ENCODE measurements around the gene VTA1. TPM values are rescaled to one million over a fixed set of nuclear protein-coding genes. Genes with fewer than 3 reads are reported as not detected.

VTA1 gene
- polyA plus RNA-seq, 1 of the 3 experiments (the other 2 are of a cell fraction), result 60.1 TPM

DNA sequence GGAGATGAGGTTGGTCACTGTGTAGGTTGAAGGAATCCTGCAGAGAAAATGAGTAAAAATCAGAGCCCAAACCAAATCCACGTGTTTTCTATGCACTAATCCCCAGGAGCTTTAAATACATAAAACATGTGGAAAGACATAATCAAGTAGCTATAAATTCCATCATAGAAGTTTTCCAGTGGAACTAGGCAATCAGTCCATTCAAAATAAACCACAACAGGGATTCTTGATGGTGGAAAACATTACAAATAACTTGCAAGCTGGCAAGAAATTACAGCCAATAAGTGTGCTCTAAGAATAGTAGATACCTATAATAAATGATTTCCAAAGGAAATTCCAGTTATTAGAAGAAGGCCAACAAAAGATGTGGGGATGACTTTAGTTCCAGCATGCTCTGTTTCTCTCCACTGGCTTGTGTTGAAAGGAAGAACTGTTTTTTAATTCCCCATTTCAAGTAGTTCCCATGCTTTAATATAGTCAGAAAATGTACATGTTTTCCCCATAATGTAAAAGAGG, 104.9 kb downstream of the VTA1 start:
- CTCF ChIA-PET, result no interaction called here
- POLR2A ChIA-PET, result no interaction called here
- Histone ChIP-seq H3K27ac (ENCODE audit: low read depth in 2 of 2, low read length in 1 of 2) (no peak overlapping the region), H3K27me3 (ENCODE audit: insufficient read depth) (no peaks in the 10 kb centered on the region), H3K4me3 (ENCODE audit: low read depth in 2 of 2, low read length in 1 of 2) (no peak overlapping the region), H3K9me2 (no peaks in the 10 kb centered on the region), H3K36me3 (replicated peaks in 1 of 2; ENCODE audit: control insufficient read depth in 1 of 2, insufficient read depth in 2 of 2, low read length in 1 of 2) (no peaks in the 10 kb centered on the region), H3K9ac (no peak overlapping the region), H3K79me2 (ENCODE audit: insufficient read depth) (no peaks in the 10 kb centered on the region), H2AFZ (ENCODE audit: low read depth) (no peak overlapping the region), H3F3A (replicated peaks; ENCODE audit: insufficient read depth) (no peaks in the 10 kb centered on the region), H3K4me2 (no peak overlapping the region), H4K20me1 (ENCODE audit: insufficient read depth) (no peaks in the 10 kb centered on the region), H3K4me1 (ENCODE audit: control insufficient read depth in 1 of 2, insufficient read depth in 2 of 2, low read depth in 1 of 2, low read length in 1 of 2) (no peaks in the 10 kb centered on the region), H3K9me3 (no peaks in the 10 kb centered on the region)
- 22% methylated on average over 1 of the region's 1 CpG for WGBS (ENCODE audit: low lambda C conversion rate)
- TF ChIP-seq TAF1 (IDR thresholded peaks at IDR 0.05; ENCODE audit: borderline replicate concordance, low read depth, low read length) (no peak), RFX5 (IDR thresholded peaks at IDR 0.05; ENCODE audit: low read length) (no peak), TCF12 (IDR thresholded peaks at IDR 0.05) (no peak), GABPA (IDR thresholded peaks at IDR 0.05; ENCODE audit: low read depth) (no peak), NFIC (IDR thresholded peaks at IDR 0.05; ENCODE audit: borderline replicate concordance) (no peak)
- TF ChIP-seq, protein P1, sequence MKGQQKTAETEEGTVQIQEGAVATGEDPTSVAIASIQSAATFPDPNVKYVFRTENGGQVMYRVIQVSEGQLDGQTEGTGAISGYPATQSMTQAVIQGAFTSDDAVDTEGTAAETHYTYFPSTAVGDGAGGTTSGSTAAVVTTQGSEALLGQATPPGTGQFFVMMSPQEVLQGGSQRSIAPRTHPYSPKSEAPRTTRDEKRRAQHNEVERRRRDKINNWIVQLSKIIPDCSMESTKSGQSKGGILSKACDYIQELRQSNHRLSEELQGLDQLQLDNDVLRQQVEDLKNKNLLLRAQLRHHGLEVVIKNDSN (IDR thresholded peaks at IDR 0.05; ENCODE audit: borderline replicate concordance, low read depth), result no peak
- TF ChIP-seq, protein P2, sequence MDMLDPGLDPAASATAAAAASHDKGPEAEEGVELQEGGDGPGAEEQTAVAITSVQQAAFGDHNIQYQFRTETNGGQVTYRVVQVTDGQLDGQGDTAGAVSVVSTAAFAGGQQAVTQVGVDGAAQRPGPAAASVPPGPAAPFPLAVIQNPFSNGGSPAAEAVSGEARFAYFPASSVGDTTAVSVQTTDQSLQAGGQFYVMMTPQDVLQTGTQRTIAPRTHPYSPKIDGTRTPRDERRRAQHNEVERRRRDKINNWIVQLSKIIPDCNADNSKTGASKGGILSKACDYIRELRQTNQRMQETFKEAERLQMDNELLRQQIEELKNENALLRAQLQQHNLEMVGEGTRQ (IDR thresholded peaks at IDR 0.05; ENCODE audit: borderline replicate concordance, low read depth, low read length), result no peak
- TF ChIP-seq, protein P3, sequence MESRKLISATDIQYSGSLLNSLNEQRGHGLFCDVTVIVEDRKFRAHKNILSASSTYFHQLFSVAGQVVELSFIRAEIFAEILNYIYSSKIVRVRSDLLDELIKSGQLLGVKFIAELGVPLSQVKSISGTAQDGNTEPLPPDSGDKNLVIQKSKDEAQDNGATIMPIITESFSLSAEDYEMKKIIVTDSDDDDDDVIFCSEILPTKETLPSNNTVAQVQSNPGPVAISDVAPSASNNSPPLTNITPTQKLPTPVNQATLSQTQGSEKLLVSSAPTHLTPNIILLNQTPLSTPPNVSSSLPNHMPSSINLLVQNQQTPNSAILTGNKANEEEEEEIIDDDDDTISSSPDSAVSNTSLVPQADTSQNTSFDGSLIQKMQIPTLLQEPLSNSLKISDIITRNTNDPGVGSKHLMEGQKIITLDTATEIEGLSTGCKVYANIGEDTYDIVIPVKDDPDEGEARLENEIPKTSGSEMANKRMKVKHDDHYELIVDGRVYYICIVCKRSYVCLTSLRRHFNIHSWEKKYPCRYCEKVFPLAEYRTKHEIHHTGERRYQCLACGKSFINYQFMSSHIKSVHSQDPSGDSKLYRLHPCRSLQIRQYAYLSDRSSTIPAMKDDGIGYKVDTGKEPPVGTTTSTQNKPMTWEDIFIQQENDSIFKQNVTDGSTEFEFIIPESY (IDR thresholded peaks at IDR 0.05; ENCODE audit: borderline replicate concordance, low read depth), result no peak
- TF ChIP-seq, protein P4, sequence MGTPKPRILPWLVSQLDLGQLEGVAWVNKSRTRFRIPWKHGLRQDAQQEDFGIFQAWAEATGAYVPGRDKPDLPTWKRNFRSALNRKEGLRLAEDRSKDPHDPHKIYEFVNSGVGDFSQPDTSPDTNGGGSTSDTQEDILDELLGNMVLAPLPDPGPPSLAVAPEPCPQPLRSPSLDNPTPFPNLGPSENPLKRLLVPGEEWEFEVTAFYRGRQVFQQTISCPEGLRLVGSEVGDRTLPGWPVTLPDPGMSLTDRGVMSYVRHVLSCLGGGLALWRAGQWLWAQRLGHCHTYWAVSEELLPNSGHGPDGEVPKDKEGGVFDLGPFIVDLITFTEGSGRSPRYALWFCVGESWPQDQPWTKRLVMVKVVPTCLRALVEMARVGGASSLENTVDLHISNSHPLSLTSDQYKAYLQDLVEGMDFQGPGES (IDR thresholded peaks at IDR 0.05; ENCODE audit: low read depth, low read length), result no peak
- DNase-seq, result no peak

DNA sequence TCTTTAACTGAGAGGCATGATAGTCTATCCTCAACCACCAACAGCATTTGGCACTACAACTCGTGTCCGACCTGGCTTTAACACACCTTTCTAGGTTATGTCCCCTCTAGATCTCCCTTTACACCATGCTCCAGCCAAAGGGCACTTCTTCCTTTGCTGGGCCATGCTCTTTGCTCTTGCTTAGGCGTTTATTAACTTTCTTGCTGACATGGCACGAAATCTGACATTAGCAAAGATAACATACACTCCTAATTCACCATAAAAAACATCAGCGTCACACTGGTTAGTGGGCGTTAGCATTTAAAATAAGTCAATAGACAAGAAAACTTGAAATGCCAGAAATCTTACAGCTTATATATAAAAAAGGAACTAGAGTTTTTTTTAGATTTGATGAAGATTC, 107.5 kb downstream of the VTA1 start:
- ChIA-PET POLR2A (no interaction called here), CTCF (no interaction called here)

More for the DNA sequence above, 107.5 kb downstream of the VTA1 start:
- 42% methylated on average over 6 of the region's 6 CpGs for WGBS (ENCODE audit: low lambda C conversion rate)
- no peaks in the 10 kb centered on the region for H3K9me2 ChIP-seq
- no peaks in the 10 kb centered on the region for H3K9me3 ChIP-seq
- no peak overlapping the region for H3K4me2 ChIP-seq
- no peak overlapping the region for H2AFZ ChIP-seq (ENCODE audit: low read depth)
- no peak overlapping the region for H3K4me3 ChIP-seq (ENCODE audit: low read depth in 2 of 2, low read length in 1 of 2)
- H3K4me1 ChIP-seq (ENCODE audit: control insufficient read depth in 1 of 2, insufficient read depth in 2 of 2, low read depth in 1 of 2, low read length in 1 of 2), result no peaks in the 10 kb centered on the region
- no peaks in the 10 kb centered on the region for H3K27me3 ChIP-seq (ENCODE audit: insufficient read depth)
- TF ChIP-seq POLR2AphosphoS5 (IDR thresholded peaks at IDR 0.05; ENCODE audit: low read depth, low read length) (no peak), MXI1 (IDR thresholded peaks at IDR 0.05; ENCODE audit: low read depth, low read length) (no peak)
- no peak overlapping the region for H3K9ac ChIP-seq
- no peaks in the 10 kb centered on the region for H4K20me1 ChIP-seq (ENCODE audit: insufficient read depth)
- H3K79me2 ChIP-seq (ENCODE audit: insufficient read depth), result no peaks in the 10 kb centered on the region
- no peak for DNase-seq
- H3K27ac ChIP-seq (ENCODE audit: low read depth in 2 of 2, low read length in 1 of 2), result no peak overlapping the region
- no peaks in the 10 kb centered on the region for H3K36me3 ChIP-seq (replicated peaks in 1 of 2; ENCODE audit: control insufficient read depth in 1 of 2, insufficient read depth in 2 of 2, low read length in 1 of 2)
- H3F3A ChIP-seq (replicated peaks; ENCODE audit: insufficient read depth), result no peaks in the 10 kb centered on the region
